ENCODE data around the gene UBXN2A.
"Not testable (repeated sequence)": the region's sequence is repeated elsewhere in the genome, so short reads cannot be mapped to it uniquely, and the experiment has no call there.

UBXN2A gene

DNA sequence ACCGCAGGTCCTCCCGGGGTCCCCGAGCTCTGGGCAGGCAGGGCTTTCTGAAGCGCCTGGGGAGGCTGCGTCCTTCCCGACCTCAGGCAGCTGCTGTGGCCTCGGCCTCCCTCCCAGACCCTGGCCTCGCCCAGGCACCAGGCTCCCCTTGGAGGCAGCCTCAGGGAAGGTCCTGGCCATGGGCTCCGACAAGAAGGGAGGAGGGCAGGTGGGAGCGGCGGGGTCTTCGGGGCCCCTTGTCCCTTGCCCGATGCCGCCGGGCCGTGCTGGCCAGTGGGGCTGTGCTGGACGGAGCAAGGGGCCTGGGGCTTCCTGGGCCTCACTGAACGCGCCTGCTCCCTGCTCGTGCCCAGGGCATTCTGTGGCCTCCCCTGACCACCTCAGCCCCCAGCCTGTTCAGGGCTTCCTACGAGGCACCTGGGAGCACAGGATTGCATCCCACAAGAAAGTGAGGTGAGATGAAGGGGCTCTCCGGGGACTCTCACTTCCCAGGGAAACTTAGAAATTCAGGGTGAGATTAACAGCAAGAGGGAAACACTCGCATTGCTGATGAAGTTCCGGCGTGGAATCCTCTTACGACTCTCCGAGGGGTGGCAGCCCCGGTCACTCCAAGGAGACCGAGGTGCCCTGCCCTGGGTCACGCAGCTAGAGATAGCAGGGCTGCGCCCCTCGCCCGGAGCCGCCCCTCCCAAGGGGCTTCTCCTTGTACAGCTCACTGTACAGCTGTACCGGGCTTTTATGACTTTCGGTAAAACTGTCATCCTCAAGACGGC is 70.4 kb downstream of the UBXN2A start:
- no peak for DNase-seq (ENCODE audit: low read depth)
- TF ChIP-seq, protein P1, sequence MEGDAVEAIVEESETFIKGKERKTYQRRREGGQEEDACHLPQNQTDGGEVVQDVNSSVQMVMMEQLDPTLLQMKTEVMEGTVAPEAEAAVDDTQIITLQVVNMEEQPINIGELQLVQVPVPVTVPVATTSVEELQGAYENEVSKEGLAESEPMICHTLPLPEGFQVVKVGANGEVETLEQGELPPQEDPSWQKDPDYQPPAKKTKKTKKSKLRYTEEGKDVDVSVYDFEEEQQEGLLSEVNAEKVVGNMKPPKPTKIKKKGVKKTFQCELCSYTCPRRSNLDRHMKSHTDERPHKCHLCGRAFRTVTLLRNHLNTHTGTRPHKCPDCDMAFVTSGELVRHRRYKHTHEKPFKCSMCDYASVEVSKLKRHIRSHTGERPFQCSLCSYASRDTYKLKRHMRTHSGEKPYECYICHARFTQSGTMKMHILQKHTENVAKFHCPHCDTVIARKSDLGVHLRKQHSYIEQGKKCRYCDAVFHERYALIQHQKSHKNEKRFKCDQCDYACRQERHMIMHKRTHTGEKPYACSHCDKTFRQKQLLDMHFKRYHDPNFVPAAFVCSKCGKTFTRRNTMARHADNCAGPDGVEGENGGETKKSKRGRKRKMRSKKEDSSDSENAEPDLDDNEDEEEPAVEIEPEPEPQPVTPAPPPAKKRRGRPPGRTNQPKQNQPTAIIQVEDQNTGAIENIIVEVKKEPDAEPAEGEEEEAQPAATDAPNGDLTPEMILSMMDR (conservative IDR thresholded peaks at IDR 0.05; ENCODE audit: control insufficient read depth, insufficient read depth, low read depth, low read length): no peak
- H3K4me3 ChIP-seq (ENCODE audit: control insufficient read depth, low read depth, low read length): peak overlapping the region; percentile 40

GRCh38 chr2:24011250-24012104 is 71.2 kb downstream of the UBXN2A start:
- no peak for DNase-seq (ENCODE audit: low read depth)
- TF ChIP-seq, protein P1 (conservative IDR thresholded peaks at IDR 0.05; ENCODE audit: control insufficient read depth, insufficient read depth, low read depth, low read length): no peak
- no peak overlapping the region for H3K4me3 ChIP-seq (ENCODE audit: control insufficient read depth, low read depth, low read length)

- no peak for DNase-seq (ENCODE audit: low read depth)
- TF ChIP-seq, protein P1 (conservative IDR thresholded peaks at IDR 0.05; ENCODE audit: control insufficient read depth, insufficient read depth, low read depth, low read length): no peak
- H3K4me3 ChIP-seq (ENCODE audit: control insufficient read depth, low read depth, low read length): no peak overlapping the region
These were observed 72.4 kb downstream of the UBXN2A start for GRCh38 chr2:24012521-24013188.

- H3K4me3 ChIP-seq (ENCODE audit: control insufficient read depth, low read depth, low read length): not testable (repeated sequence)
These were observed 74.6 kb downstream of the UBXN2A start for GRCh38 chr2:24014902-24015301.

DNA sequence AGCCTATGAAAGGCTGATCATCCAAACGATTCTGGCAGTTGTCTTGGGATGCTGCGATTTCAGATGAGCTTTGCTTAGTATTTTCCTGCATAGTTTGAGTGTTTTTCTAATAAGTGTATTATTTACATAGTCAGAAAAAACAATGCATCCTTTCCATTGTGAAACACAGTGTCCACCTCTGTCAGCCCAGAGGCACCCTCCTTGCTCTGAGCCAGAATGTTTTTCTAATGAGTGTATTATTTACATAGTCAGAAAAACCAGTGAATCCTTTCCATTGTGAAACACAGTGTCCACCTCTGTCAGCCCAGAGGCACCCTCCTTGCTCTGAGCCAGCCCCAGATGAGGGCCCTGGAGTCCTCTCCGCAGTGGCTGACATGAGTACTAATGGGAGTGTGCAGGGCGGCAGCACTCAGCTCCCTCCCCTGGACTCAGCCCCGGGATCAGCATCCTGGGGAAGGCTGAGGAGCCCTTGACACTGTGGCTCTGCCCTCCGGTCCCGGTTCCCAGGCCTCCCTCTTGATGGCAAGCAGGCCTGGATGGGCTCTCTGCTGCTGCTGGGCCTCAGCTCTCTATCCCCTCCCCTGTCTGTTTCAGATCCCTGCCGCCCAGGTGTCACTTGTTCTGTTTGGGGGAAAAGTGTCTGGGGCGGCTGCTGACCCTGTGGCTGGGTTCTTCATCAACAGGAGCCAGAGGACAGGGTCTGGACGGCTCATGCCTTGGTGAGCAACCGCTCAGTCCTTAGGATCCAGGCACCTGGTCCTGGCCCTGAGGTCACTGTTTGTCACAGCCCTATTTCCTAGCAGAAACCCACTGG is 75.5 kb downstream of the UBXN2A start:
- H3K4me3 ChIP-seq (ENCODE audit: control insufficient read depth, low read depth, low read length): no peak overlapping the region
- DNase-seq (ENCODE audit: low read depth): peak; percentile 82
- TF ChIP-seq, protein P1 (conservative IDR thresholded peaks at IDR 0.05; ENCODE audit: control insufficient read depth, insufficient read depth, low read depth, low read length): no peak

More at GRCh38 chr2:24014902-24015301, 74.6 kb downstream of the UBXN2A start:
- not testable (repeated sequence) for DNase-seq (ENCODE audit: low read depth)

- H3K4me3 ChIP-seq (ENCODE audit: control insufficient read depth, low read depth, low read length): no peak overlapping the region
- no peak for DNase-seq (ENCODE audit: low read depth)
- TF ChIP-seq, protein P1 (conservative IDR thresholded peaks at IDR 0.05; ENCODE audit: control insufficient read depth, insufficient read depth, low read depth, low read length): no peak
These were observed 76.1 kb downstream of the UBXN2A start for GRCh38 chr2:24016376-24016761.
